HEK293T (cell line): Measurements from ENCODE around the gene SIAH3.

Experiments used
- BHLHE40 ChIP-seq: fragments of 450-650 bp; IDR thresholded peaks from 2 replicates; pipeline ENCODE4 v1.6.1; 2016; ENCODE audit warnings: mild to moderate bottlenecking, moderate library complexity, borderline replicate concordance
- CTBP1 ChIP-seq: fragments of 450-650 bp; IDR thresholded peaks from 2 replicates; pipeline ENCODE4 v1.6.1; 2016; ENCODE audit warnings: borderline replicate concordance
- FOXA1 ChIP-seq: fragments of 450-650 bp; IDR thresholded peaks from 2 replicates; pipeline ENCODE4 v1.6.1; 2016; ENCODE audit warnings: mild to moderate bottlenecking
- FOXM1 ChIP-seq: fragments of 450-650 bp; IDR thresholded peaks from 2 replicates; pipeline ENCODE4 v1.6.1; 2017; ENCODE audit warnings: mild to moderate bottlenecking, borderline replicate concordance
- HDGF ChIP-seq: fragments of 450-650 bp; IDR thresholded peaks from 2 replicates; pipeline ENCODE4 v1.6.1; 2017; ENCODE audit warnings: antibody characterized with exemption, borderline replicate concordance
- LEF1 ChIP-seq: fragments of 450-650 bp; IDR thresholded peaks from 2 replicates; pipeline ENCODE4 v1.6.1; 2017; ENCODE audit warnings: mild to moderate bottlenecking, borderline replicate concordance
- NFRKB ChIP-seq: fragments of 450-650 bp; IDR thresholded peaks from 2 replicates; pipeline ENCODE4 v1.6.1; 2016; ENCODE audit warnings: mild to moderate bottlenecking, moderate library complexity
- PKNOX1 ChIP-seq: fragments of 450-650 bp; IDR thresholded peaks from 2 replicates; pipeline ENCODE4 v1.6.1; 2016
- SP1 ChIP-seq: fragments of 450-650 bp; IDR thresholded peaks from 2 replicates; pipeline ENCODE4 v1.6.1; 2017
- SUZ12 ChIP-seq: fragments of 450-650 bp; IDR thresholded peaks from 2 replicates; pipeline ENCODE4 v1.6.1; 2016; ENCODE audit warnings: mild to moderate bottlenecking
- TARDBP ChIP-seq: fragments of 450-650 bp; IDR thresholded peaks from 2 replicates; pipeline ENCODE4 v1.6.1; 2016
- ZNF384 ChIP-seq: fragments of 450-650 bp; IDR thresholded peaks from 2 replicates; pipeline ENCODE4 v1.6.1; 2016

- TF ChIP-seq ZNF384: no peak
- no peak for TF ChIP-seq PKNOX1
- no peak for TF ChIP-seq FOXA1
- no peak for TF ChIP-seq NFRKB
- no peak for TF ChIP-seq HDGF
- TF ChIP-seq TARDBP: no peak
- TF ChIP-seq CTBP1: no peak
- no peak for TF ChIP-seq LEF1
- no peak for TF ChIP-seq SP1
- no peak for TF ChIP-seq FOXM1
- no peak for TF ChIP-seq BHLHE40
- TF ChIP-seq SUZ12: no peak
Observed at GRCh38 chr13:45838171-45838745, 13.3 kb downstream of the SIAH3 start.
